ENCODE data around the gene PTEN.

Gene PTEN

GRCh38 chr10:87921931-87922688 lies 58.7 kb downstream of the PTEN start:
- no peak for DNase-seq (ENCODE audit: low spot score)

DNA sequence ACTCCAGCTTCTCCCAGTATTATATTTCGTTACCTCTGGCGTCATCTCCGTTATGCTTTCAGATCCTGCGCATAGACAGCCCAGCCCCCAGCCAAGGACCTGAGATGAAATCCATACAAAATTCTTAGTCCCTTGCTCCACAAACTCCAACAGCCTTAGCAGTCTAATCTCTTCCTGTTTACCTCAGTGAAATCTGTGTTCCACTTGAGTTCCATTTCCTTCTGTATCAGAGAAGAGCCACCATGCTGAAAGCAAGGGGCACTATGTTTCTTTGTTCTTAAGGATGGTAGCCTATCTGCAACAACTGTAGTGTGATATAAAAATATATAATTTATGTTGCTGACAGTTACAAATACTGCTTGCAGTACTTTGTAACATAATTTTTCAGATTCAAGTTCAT lies 59.8 kb downstream of the PTEN start:
- DNase-seq (ENCODE audit: low spot score): no peak

DNA sequence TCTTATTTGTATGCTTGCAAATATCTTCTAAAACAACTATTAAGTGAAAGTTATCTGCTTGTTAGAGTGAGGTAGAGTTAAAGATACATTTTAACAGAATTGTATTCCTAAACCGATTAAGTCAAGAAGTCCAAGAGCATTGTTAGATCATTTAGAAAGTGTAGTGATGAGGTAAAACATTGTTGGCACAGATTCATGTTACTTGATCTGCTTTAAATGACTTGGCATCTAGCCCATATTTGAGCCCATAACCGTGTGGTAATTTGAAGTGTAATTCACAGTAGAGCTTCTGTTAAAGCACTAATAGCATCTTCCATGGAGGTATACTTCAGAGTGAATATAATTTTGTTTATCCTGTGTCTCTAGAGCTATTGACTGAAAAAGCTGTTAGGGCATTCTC lies 62.1 kb downstream of the PTEN start:
- no peak for DNase-seq (ENCODE audit: low spot score)

DNA sequence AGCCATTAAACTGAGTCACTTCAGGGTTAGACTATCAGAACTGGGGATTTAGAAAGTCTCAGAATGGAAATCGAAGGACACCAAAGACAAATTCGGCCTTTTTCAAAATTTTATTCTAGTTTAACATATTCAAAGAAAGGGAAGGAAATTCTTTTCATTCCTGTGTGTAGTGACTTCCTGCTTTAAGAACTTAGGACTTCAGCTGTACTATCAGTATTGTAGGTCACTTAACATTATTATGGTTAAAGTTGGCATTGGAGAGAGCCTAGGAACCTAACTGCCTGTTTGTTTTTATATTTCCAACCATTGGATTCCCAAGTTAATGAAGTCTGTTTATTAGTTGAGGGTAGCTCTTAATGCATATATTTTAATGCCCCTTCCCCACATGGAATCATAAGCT lies 63.7 kb downstream of the PTEN start:
- DNase-seq (ENCODE audit: low spot score): no peak

DNA sequence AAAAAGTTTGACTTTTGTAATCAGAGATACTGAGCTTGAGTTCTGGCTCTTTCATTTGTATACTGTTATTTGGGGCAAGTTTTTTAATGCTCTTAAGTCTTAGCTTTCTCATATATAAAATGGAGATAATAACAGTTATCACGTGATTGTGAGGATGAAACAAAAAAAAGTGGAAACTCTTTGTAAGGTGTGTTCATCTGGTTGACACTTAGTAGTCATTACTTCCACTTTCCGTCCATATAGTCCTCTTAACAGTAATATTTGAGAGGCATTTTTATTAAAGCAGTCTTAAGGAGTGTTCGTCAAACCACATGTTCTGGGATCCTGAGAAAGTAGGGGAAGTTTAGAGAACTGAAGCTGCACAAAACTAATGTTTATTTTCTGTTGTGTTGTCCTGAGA lies 65.6 kb downstream of the PTEN start:
- no peak for DNase-seq (ENCODE audit: low spot score)

- no peak for DNase-seq (ENCODE audit: low spot score)
Observed at GRCh38 chr10:87930141-87930540, 66.7 kb downstream of the PTEN start.

- DNase-seq (ENCODE audit: low spot score): no peak
Observed at GRCh38 chr10:87930934-87931835, 67.8 kb downstream of the PTEN start.

GRCh38 chr10:87931836-87932230 lies 68.4 kb downstream of the PTEN start:
- DNase-seq (ENCODE audit: low spot score): no peak

DNA sequence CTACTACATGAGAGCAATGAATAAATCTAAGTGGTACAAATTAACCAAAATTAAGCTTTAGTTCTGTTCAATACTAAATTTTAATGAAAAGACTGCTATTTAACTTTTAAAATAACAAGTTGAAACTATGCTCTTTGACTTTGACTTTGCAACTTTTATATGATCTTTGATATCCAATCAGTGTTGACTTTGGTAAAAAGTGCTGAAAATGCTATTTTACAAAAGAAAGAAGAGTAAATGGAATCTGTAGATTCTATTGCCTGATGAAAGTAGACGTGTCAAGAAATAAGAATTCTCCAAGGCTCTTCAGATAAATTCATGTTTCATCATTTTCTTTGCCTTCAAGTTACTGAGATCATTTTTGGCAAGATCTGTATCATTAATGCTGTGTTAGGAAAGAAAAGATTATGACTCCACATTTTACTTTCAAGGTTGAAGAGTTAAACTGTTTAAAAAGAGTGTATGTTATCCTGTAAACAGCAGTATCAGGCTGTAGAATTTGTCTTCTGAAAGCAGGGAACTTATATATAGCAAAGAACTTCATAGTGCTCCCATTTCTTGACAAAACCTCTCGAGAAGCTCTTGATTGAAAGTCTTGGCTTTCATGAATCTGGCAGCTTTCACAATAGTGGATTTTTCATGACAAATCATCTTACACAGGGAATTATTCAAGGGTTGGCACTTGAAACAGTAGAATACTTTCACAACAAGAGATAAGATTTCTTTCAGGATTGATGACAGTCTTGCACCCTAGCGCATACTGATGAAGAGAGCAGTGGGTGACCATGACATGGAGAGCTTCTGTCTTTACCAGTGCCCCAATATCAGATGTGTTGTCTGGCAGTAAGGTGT lies 72.1 kb downstream of the PTEN start:
- DNase-seq (ENCODE audit: low spot score): no peak

DNA sequence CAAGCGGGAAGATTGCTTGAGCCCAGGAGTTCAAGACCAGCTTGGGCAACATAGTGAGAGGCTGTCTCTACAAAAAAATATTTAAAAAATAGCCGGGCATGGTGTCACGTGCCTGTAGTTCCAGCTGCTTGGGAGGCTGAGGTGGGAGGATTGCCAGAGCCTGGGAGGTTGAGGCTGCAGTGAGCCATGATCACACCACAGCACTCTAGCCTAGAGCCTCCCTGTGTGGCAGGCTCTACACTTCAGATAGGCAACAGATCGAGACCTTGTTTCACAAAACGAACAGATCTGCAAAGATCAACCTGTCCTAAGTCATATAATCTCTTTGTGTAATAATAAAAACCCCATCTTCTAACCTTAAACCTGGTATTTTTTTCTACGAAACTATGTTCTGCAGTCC lies 76.8 kb downstream of the PTEN start:
- no peak for DNase-seq (ENCODE audit: low spot score)

GRCh38 chr10:87942884-87943527 lies 79.6 kb downstream of the PTEN start:
- no peak for DNase-seq (ENCODE audit: low spot score)

DNA sequence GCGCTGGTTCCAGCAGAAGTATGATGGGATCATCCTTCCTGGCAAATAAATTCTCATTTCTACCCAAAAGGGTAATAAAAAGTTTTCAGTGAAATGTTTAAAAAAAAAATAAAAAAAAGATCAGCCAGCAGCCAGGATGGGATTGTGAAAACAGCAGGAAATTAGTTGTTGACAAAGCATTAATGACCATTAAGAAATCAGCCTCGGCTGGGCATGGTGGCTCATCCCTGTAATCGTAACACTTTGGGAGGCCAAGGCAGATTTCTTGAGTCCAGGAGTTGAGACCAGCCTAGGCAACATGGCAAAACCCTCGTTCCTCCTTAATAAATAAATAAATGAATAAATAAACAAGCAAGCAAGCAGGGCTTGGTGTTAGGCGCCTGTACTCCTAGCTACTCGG lies 82.6 kb downstream of the PTEN start:
- no peak for DNase-seq (ENCODE audit: low spot score)

- DNase-seq (ENCODE audit: low spot score): no peak
Observed at GRCh38 chr10:87952612-87953011, 89.2 kb downstream of the PTEN start.

DNA sequence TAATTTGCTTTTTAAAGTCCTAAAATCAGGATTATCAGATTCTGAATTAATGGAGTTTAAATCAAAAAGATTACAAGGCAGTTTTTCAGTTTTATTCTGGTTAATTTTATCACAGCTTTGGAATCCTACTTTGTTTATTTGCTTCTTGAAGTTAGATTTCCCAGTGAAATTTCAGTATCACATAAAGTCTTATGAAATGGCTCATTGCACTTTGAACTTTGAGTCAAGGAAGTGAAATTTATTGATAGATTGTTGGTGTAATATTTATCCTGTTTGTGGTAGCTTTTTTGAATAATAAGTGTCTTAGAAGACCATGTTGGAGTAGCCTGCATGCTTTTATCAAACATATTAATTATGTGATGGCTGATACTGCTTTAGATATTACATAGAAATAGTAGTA lies 92.6 kb downstream of the PTEN start:
- DNase-seq (ENCODE audit: low spot score): no peak

DNA sequence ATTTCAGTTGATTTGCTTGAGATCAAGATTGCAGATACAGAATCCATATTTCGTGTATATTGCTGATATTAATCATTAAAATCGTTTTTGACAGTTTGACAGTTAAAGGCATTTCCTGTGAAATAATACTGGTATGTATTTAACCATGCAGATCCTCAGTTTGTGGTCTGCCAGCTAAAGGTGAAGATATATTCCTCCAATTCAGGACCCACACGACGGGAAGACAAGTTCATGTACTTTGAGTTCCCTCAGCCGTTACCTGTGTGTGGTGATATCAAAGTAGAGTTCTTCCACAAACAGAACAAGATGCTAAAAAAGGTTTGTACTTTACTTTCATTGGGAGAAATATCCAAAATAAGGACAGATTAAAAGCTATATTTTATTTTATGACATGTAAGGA lies 94.3 kb downstream of the PTEN start:
- DNase-seq (ENCODE audit: low spot score): no peak

- DNase-seq (ENCODE audit: low spot score): no peak
Observed at GRCh38 chr10:87960230-87960629, 96.8 kb downstream of the PTEN start.

- DNase-seq (ENCODE audit: low spot score): no peak
Observed at GRCh38 chr10:87961314-87961713, 97.9 kb downstream of the PTEN start.

DNA sequence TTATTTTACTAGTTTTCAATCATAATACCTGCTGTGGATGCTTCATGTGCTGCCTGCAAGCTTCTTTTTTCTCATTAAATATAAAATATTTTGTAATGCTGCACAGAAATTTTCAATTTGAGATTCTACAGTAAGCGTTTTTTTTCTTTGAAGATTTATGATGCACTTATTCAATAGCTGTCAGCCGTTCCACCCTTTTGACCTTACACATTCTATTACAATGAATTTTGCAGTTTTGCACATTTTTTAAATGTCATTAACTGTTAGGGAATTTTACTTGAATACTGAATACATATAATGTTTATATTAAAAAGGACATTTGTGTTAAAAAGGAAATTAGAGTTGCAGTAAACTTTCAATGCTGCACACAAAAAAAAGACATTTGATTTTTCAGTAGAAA lies 103.0 kb downstream of the PTEN start:
- DNase-seq (ENCODE audit: low spot score): no peak

DNA sequence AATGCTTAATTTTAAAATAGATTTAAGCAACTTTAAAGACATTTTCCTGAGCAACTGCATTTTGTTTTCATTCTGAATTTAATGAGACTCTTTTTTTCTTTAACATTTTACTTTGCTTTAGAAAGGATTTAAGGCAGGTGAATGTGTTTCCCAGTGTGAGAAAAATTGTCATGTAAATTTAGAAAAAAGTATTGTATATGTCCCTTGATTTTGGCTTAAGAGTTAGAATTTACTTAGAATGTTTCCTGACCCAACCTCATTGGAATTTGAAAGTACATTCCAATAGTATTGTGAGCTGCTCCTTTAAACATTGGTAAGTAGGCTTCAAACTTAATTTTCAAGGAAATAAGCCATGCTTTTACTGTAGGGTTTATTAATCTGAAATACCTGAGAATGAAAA lies 110.2 kb downstream of the PTEN start:
- no peak for DNase-seq (ENCODE audit: low spot score)

- no peak for DNase-seq (ENCODE audit: low spot score)
Observed at GRCh38 chr10:87974130-87974529, 110.7 kb downstream of the PTEN start.

DNA sequence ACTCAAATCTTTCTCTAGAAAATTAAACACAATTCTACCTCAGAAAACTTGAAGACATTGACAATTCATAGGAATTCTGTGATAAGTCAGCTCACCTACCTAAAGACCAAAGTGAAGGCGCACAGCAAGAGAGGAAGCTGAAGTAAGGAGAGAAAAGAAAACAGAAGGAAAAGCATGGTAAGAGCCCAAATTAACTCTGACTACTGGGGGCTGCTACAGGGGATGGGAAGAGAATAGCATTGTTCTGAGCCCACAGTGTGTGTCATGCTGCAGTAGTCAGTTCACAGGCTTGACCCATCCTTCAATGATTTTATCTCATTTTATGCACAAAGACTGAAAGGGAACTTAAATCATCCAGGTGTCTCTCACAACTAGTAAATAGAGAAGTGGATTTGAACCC lies 111.3 kb downstream of the PTEN start:
- DNase-seq (ENCODE audit: low spot score): no peak
